Activated CD4-positive, CD25-positive, alpha-beta regulatory T cell treated with anti-CD3 and anti-CD28 coated beads, Interleukin-2, amount 50 U/mL, for 72 hours (primary cell): ENCODE data around the gene MRPL41.
A peak's percentile ranks its signal among the peaks of the same experiment; 100 is the strongest.
"Not testable (repeated sequence)": the region's sequence is repeated elsewhere in the genome, so short reads cannot be mapped to it uniquely, and the experiment has no call there.

Source experiments
- DNase-seq: peaks from one replicate; pipeline ENCODE4 v3.0.0; 2021

MRPL41 gene

GRCh38 chr9:137551264-137552021, at the start of gene MRPL41:
TSS of gene MRPL41 (plus strand) at chr9:137551879. CDS start at chr9:137552082, 203 bp downstream.
- DNase-seq: peak; percentile 84

DNA sequence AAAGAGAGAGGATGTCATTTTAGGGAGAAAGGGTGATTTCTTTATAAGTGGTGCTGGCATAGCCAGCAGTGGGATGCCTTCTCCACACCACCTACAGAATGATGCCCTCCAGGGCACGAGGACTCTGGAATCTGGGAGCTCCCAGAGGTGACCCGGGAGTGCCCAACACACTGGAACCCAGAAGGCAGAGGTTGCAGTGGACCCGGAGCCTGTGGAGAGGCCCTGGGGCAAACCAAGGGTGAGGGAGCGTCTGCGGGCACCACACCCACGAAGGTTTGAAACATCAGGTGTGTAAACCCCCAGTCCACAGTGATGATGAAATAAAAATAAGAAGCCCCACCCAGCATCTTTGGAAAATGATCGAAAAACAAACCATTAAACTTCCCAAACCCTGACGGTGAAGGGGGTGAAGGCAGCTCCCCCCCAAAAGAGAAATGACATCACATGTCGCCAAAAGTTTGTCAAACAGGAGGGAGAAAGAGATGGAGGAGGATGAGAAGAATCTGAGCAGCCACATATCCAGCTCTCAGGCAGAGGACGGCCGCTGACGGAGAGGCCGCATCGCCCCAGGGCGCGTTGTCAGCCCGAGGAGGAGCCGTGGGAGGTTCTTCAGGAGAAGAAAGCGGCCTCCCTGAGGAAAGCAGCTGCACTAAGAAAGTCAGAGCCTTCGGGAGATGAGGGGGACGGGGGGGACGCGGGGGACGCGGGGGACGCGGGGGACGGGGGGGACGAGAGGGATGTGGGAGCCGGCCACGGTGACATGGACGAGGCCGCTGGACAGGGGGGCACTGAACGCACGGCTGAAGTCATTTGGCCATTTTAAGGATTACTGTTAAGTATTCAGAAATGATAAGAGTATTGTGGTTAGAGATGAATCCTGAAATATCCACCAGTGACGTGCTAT, 49.4 kb upstream of the MRPL41 start:
- DNase-seq: no peak

DNA sequence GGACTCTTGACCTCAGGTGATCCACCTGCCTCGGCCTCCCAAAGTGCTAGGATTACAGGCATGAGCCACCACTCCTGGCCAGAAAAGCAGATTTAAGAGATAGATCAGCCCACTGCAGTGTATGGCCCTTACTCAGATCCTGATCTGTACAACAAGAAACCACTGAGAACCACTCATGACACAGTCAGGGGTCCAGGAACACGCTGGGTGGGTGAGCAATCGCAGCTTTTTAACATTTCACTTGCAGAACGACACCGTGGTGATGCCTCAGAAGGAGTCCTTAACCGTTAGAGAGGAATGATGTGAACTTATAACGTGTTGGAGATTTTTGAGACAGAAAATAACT, 47.3 kb upstream of the MRPL41 start:
- DNase-seq: no peak

GRCh38 chr9:137505421-137506140, 46.1 kb upstream of the MRPL41 start:
- DNase-seq: no peak

DNA sequence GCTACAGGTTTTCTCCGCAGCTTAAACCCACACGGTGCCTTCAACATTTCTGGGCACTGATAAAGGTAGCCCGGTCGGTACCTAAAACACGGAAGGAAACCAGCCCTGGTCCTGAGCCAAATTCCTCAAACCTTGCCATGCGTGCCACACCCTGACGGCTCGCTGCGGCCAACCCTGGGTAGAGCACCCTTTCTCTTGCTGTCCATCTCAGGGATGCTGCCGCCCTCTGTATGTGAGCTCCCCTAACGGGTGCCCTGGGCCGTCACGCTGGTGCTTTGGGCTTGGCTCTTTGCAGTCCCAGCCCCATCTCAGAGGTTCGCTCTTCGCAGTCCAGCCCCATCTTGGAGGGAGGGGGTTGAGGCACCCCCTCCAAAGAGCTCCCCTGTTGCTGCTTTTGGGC, 45.4 kb upstream of the MRPL41 start:
- DNase-seq: no peak

GRCh38 chr9:137506702-137507171, 44.9 kb upstream of the MRPL41 start:
- DNase-seq: no peak

DNA sequence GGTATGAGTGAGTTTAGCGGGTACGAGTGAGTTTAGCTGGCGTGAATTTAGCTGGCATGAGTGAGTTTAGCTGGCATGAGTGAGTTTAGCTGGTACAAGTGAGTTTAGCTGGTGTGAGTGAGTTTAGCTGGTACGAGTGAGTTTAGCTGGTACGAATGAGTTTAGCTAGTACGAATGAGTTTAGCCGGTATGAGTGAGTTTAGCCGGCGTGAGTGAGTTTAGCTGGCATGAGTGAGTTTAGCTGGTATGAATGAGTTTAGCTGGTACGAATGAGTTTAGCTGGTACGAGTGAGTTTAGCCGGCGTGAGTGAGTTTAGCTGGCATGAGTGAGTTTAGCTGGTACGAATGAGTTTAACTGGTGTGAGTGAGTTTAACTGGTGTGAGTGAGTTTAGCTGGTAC, 42.5 kb upstream of the MRPL41 start:
- no peak for DNase-seq

GRCh38 chr9:137511126-137511525, 40.6 kb upstream of the MRPL41 start:
- DNase-seq: not testable (repeated sequence)

- DNase-seq: no peak
These were observed 39.8 kb upstream of the MRPL41 start for GRCh38 chr9:137511758-137512463.

GRCh38 chr9:137513136-137513535, 38.5 kb upstream of the MRPL41 start:
- not testable (repeated sequence) for DNase-seq

DNA sequence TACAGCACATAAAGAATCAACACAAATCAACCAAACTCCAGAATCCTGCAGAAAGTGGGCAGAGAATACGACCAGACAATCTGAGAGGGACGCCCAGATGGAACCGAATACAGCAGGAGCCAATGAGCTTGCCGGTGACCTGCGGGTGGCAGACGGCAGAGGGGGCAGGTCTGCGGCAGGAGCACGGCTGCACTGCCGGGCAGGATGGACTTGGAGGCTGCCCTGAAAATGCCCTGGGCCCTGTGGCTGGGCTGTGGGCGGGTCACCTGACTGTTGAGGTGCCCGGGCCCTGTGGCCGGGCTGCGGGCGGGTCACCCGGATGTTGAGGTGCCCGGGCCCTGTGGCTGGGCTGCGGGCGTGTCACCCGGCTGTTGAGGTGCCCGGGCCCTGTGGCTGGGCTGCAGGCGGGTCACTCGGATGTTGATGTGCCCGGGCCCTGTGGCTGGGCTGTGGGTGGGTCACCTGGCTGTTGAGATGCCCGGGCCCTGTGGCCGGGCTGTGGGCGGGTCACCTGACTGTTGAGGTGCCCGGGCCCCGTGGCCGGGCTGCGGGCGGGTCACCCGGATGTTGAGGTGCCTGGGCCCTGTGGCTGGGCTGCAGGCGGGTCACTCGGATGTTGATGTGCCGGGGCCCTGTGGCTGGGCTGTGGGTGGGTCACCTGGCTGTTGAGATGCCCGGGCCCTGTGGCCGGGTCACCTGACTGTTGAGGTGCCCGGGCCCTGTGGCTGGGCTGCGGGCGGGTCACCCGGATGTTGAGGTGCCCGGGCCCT, 37.7 kb upstream of the MRPL41 start:
- DNase-seq: not testable (repeated sequence)

DNA sequence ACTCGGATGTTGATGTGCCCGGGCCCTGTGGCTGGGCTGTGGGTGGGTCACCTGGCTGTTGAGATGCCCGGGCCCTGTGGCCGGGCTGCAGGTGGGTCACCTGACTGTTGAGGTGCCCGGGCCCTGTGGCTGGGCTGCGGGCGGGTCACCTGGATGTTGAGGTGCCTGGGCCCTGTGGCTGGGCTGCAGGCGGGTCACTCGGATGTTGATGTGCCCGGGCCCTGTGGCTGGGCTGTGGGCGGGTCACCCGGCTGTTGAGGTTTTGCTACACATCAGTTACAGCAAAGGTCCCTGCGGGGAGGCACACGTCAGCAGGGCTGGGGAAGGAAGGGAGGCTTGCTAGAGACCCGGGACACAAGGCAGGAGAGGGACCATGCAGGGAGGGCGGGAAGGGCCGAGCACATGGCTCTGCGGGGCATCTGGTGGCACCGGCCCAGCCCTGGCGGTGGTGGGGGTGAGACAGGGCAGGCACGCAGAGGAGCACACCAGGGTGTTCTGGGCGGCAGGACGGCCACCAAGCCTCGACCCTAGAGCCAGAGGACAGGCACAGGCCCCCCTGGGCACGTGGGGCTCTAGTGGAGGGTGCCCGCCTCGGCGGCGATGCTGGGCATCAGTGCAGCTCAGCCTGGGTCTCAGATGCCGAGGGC, 36.9 kb upstream of the MRPL41 start:
- DNase-seq: no peak

DNA sequence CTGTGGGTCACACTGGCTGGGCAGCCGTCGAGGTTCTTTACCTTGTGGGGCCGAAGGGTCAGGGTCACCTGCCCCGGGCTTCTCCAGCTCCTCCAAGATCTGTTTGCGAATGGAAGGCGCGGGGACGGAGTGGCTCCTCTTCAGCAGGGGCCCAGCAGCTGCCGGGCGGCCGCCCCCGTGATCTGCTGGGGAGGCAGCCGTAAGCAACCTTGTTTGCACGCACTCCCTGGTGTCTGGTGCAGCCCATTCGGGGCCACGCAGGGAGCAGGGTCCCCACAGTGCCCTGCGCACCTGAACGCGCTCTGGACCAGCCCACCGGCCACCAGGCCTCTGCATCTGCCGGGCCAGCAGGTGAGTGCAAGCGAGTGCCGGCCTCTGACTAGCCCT, 36.3 kb upstream of the MRPL41 start:
- DNase-seq: no peak

DNA sequence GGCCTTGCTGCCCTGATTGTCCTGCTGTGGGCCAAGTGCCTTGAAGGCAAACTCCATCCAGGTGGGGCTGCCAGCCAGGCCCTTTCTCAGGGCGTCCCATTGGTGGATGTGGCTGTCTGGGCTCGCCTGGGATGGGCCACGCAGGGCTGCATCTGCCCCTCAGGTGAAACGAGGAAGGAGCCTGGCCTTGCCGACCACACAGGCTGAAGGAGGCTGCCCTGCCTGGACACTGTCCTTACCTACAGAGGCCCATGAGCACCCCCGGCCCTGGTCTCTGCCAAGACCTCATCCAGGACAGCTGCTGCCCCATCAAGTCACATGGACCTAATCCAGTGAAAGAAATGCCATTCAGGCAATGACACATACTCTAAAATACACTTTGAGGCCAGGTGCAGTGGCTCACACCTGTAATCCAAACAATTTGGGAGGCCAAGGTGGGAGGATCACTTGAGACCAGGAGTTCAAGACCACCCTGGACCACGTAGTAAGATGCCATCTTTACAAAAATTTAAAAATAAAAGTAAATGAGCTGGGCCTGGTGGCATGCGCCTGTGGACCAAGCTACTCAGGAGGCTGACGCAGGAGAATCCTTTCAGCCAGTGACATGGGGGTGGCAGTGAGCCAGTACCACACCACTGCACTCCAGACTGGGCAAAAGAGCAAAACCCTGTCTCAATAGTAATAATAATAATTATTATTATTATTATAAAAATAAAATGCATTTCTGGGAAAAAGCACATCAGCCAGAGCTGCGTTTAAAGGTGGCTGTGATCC, 35.3 kb upstream of the MRPL41 start:
- no peak for DNase-seq

- DNase-seq: not testable (repeated sequence)
These were observed 32.8 kb upstream of the MRPL41 start for GRCh38 chr9:137518661-137519459.

- DNase-seq: no peak
These were observed 32.1 kb upstream of the MRPL41 start for GRCh38 chr9:137519553-137519952.

DNA sequence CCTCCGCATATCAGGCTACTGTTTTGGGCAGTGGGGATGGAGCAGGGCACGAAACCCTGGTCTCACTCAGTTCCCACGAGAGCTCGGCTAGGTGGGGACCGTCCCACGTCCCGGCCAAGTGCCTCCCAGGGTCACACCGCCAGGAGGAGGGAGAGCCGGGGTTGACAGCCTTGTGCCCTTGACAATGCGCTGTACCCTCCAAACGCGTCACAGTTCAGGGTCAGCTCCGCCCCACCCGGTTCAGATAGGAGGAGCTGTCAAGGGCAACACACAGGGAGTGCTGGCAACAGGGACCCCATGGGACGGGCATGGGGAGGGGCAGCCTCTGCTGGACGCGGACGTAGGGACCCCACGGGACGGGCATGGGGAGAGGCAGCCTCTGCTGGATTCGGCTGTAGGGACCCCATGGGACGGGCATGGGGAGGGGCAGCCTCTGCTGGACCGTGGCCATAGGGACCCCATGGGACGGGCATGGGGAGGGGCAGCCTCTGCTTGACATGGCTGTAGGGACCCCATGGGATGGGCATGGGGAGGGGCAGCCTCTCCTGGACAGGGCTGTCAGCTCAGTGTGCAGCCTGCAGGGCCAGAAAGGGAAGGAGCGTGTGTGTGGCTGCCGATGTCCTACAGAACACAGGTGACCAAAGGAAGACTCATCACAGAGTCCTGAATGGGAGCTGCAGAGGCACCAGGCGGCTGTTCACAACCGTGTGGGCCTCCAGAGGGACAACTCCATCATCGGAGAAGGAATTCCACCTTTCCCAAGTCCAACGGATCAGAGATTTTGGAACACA, 30.9 kb upstream of the MRPL41 start:
- no peak for DNase-seq

- no peak for DNase-seq
These were observed 30.2 kb upstream of the MRPL41 start for GRCh38 chr9:137521405-137521985.
